Activated T-helper 9 cell treated with anti-CD3 and anti-CD28 coated beads, Interleukin-2, amount 50 U/mL, for 16 hours (primary cell): ENCODE results near the gene KLK10.
"Not testable (repeated sequence)": the region's sequence is repeated elsewhere in the genome, so short reads cannot be mapped to it uniquely, and the experiment has no call there.

Source experiments
- DNase-seq: peaks from one replicate; pipeline ENCODE4 v3.0.0-alpha.2; 2020; ENCODE audit warnings: low read depth

Gene KLK10

DNA sequence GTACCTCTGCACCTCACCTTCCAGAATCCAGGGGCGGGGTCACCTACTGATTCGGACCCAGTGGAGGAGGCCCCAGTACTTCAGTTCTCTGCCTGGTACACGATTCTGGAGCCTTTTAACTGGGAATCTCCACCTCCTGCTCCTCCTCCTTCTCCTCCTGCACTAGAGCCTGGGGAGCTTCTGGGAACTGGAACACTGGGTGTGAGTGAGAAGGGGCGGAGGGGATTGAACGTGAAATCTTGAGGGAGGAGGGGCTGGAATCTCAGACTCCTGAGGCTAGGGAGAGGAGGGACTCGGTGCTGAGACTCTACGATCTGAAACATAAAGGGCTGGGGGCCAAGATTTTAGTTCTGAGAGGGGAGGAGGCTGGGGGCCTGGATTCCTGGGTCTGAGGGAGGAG lies 18.0 kb downstream of the KLK10 start, which contains the start of gene KLK8:
Gene KLK8, minus strand, starts transcription at position 90 of the 400 bp plus-strand sequence. CDS start 437 bp downstream, outside the sequence.
- no peak for DNase-seq

DNA sequence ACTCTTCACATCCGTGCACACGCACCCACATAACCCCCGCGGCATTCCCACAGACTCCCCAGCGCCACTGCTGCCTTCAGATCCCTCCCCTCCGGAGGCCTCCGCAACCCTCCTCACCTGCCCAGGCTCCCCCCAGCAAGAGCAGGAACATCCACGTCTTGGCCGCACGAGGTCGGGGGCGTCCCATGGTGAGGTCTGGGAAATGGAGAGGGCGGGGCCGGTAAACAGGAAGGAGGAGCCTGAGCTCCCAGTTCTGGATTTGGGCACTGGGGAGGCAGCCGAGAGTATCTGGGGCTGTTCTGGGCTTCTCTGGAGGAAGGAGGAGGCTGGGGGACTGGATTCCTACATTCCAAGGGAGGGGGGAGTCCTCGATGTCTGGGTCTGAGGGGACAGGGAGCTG lies 18.5 kb downstream of the KLK10 start:
- DNase-seq: no peak

DNA sequence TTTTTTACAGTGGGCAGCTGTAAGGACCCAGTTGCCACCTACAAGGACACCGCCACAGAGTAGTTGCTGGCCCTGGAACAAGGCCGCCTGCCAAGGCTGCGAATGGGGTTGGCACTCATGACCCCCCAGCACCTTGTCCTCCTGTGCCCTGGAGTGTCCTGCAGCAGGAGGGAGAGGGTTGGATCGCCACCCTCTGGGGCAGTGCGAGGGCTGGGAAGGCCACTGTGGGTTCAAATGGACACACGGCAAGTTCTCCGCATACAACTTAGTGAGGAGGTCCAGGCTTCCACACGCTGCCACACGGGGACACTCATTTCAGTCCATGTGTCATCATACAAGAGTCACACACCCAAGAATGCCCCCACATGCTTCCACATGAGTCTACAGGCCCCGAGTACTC lies 19.1 kb downstream of the KLK10 start:
- DNase-seq: no peak

DNA sequence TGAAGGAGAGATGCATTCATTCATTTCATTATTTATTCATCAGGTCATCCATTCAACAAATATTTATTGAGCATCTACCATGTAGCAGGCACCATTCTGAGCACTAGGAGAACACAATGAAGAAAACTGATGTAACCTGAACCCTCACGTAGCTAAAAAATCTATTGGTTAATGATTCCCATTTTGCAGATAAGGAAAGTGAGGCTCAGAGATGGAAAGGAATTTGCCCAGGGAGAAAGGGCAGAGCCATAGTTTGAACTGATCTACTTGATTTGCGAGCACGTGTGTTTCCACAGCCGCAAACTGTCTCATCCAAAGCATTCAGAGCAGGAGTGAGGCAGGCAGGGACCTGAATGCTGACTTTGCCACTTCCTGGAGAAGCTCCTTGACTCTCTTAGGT lies 20.8 kb downstream of the KLK10 start:
- no peak for DNase-seq

DNA sequence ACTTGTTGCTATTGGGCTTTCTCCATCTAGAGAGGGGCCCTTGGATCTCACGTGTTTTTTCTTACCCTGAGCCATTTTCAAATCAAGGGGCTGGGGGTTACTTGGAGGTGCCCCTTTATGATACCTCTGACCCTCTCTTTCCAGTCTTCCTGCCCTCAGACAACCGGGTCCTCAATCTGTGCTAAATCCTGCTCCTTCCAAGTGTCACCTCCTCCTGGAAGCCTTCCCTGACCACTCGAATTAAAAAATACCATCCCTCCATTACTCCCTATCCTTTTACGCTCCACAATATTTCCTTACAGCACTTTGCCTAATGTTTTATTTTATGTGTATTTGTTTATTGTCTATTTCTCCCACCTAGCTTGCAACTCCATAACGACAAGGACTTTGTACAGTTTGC lies 21.4 kb downstream of the KLK10 start:
- DNase-seq: no peak

DNA sequence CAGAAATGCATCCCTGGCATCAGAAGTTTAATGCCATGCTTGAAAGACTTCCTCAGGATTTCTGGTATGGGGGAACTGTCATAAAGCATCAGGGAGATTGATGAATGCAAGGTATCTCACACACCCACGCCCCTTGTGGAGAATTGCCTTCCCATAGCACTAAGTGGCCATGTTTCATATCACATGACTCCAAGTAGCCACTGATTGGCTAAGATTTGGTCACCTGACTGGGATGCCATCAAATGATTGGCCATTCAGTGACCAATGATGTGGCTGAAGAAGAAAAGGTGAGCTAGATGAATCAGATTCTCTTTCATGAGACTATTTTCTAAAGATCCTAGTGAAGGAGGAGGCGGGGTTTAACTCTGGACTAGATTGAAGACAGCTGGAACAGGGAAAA lies 25.4 kb downstream of the KLK10 start:
- no peak for DNase-seq

DNA sequence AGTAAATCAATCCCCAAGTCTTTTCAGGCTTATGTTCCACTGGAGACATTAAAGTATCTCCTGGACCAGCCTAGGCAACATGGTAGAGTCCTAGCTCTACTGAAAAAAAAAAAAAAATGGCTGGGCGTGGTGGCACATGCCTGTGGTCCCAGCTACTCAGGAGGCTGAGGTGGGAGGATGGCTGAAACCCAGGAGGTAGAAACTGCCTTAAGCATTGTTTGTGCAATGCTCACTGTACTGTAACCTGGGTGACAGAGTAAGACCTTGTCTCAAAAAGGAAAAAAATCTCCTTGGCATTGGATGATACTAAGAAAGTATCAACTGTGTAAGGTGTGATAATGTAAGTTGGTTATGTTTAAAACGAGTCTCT lies 26.9 kb downstream of the KLK10 start:
- no peak for DNase-seq

DNA sequence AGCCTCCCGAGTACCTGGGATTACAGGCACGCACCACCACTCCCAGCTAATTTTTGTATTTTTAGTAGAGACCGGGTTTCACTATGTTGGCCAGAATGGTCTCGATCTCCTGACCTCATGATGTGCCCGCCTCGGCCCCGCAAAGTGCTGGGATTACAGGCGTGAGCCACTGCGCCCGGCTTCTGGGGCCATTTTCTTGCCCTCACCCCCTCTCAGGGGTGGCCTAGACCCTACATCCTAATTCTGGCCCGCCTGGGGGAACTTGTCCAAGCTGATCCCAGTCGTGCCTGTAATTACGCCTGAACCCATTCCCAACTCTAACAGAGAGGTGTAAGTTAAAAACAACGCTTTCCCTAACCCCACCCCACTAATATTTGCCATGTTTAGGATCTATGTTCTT lies 35.1 kb downstream of the KLK10 start:
- DNase-seq: not testable (repeated sequence)

DNA sequence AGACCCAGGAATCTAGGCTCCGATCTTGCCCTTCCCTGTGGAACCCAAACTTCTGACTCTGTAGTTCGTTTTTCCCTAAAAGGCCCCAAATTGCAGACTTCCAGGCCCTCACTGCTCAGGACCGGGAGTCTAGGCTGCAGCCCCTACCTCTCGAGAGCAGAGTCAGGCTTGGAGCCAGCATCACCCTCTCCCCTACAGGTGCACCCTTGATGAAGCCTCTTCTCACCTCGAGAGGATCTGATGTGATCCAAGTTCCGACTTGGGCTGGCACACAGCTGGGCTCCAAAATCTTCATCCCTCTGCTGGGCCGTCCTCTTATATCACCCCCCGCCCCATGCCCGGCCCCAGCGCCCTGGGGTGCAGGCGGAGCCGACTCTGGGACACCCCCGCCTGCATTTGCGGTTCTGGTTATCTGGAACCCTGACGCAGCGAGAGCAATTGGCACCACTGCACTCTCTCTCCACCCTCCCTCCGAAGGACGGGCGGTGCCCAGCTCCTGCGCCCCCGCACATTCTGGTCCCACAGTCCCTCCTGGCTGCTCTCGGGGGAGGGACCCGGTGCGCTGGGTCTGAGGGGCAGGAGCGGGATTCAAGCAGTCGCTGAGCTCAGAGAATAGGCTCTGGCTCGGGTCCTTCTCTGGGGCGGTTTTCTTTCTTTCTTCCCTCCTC lies 35.8 kb downstream of the KLK10 start, which contains the start of gene KLK7:
Gene KLK7, minus strand, starts transcription at position 293 of the 668 bp plus-strand sequence. CDS start 1,518 bp downstream, outside the sequence.
- DNase-seq: no peak

DNA sequence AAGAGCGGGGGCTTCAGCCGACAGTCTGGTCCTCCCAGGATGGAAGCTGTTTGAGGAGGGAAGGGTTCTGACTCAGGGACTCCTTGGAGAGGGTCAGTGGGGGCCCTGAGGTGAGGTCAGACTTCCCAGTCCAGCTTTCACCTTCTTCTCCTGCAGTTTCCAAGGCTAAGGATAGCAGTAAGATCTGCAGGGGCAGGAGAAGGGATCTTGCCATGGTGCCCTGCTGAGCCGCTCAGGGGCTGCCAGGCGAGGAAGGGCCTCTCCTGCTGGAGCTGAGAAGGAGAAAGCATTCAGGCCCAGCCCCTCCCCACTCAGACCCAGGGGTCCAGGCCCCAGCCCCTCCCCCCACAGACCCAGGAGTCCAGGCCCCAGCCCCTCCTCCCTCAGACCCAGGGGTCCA lies 37.3 kb downstream of the KLK10 start:
- DNase-seq: no peak

DNA sequence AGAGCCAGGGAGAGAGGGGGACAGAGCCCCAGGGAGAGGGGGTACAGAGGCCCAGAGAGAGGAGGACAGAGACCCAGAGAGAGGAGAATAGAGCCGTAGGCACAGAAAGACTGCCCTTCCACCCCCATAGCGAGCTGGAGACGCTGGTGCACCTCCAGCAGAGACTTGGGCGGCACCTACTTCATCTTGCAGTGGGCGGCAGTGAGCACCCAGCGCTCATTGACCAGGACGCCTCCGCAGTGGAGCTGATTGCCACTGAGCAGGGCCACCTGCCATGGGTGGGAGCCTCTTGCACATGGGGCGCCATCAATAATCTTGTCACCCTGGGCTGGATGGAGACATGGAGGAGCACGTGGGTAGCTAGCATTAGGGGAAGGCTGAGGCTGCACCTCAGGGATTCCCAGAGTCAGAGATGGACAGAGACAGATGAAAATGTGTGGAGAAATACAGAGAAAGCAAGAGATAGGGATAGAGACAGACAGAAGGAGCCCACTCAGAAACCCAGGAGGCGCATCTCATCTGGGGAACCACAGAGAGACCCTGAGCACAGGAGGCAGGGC lies 37.8 kb downstream of the KLK10 start:
- DNase-seq: no peak

DNA sequence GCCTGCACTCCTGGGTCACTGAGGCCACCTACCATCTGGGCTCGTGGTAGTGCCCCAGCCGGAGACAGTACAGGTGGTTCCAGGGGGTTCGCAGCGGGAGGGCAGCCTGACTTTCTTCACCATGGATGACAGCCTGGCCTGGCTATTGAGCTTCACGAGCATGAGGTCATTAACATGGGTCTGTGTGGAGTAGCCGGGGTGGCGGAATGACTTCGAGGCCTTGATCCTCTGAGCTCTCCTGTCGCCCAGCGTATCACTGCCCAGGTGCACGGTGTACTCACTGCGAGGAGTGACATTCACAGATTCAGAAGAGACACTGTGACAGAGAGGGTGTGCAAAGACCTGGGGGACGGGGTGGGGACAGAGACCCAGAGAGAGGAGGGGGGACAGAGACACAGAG lies 39.3 kb downstream of the KLK10 start:
- no peak for DNase-seq

DNA sequence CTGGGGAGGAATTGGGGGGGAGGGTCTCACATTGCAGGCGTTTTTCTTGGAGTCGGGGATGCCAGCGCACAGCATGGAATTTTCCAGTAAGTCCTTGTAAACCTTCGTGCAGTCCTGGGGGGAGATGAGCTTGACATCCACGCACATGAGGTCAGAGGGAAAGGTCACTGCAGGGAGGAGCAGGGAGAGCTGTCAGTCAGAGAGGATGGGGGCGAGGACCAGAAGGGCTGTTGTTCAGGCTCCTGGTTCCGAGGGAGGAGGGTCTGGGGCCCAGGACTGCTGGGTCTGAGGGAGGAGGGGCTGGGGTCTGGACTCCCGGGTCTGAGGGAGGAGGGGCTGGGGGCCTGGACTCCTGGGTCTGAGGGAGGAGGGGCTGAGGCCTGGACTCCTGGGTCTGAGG lies 39.8 kb downstream of the KLK10 start:
- no peak for DNase-seq

DNA sequence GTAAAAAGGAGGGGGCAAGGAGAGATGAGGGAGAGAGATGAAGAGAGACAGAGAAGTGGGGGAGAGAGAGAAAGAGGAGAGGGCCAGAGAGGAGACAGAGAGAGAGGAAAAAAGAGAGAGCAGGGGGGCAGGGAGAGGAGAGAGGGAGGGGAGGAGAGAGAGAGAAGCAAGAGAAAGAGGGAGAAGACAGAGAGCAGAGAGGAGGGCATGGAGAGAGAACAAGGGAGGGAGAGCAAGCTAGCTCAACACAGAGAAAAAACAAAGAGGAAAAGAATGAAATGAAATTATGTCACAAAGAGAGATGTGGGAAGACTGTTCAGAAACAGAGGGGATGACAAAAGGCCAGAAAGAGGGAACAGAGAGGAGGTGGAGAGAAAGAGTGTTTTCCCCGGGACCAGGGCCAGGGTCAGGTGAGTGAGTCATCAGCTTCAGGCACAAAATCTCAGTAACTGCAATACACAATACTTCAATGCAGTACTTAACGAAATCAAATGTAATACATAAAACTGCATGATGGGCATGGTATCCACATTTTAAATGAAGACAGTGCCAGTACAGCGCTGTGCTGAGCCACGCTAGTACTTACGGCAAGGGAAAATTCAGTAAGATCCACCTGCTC lies 40.6 kb downstream of the KLK10 start:
- no peak for DNase-seq

DNA sequence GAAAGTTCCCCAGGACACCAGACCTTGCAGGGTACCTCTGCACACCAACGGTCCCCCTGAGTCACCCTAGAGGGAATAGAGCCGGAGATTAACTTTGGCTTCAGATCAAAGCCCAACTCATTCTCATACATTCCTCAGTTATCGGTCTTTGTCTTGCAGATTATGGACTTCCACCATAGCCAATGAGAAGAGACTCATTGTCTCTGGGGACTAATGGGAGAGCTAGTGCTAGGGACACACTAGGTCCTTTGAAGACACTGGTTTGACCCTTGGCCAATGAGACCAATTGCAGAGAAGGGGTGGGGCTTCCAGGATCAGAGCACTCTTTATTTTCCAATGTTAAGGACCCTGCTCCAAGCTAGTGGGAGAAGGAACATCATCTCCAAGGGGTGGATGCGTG lies 41.9 kb downstream of the KLK10 start:
- DNase-seq: no peak

DNA sequence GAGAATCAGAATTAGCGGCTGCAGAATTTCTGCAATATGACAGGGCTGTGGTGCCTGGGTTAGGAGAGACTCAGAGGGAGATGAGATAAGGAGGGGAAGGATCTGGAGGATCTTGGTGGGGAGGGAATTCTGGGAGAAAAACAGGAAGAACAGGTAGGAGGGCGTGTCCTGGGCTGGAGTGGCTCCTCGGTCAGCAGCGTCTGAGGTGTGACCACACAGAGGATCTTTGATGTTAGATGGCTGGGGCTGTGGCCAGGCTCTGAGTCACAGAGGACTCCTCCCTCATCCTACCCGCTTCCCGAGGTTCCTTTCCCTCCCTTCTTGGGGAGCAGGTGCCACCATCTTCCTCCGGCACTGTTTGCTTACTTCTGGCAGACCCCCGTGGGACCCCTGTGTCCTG lies 43.7 kb downstream of the KLK10 start:
- DNase-seq: no peak

DNA sequence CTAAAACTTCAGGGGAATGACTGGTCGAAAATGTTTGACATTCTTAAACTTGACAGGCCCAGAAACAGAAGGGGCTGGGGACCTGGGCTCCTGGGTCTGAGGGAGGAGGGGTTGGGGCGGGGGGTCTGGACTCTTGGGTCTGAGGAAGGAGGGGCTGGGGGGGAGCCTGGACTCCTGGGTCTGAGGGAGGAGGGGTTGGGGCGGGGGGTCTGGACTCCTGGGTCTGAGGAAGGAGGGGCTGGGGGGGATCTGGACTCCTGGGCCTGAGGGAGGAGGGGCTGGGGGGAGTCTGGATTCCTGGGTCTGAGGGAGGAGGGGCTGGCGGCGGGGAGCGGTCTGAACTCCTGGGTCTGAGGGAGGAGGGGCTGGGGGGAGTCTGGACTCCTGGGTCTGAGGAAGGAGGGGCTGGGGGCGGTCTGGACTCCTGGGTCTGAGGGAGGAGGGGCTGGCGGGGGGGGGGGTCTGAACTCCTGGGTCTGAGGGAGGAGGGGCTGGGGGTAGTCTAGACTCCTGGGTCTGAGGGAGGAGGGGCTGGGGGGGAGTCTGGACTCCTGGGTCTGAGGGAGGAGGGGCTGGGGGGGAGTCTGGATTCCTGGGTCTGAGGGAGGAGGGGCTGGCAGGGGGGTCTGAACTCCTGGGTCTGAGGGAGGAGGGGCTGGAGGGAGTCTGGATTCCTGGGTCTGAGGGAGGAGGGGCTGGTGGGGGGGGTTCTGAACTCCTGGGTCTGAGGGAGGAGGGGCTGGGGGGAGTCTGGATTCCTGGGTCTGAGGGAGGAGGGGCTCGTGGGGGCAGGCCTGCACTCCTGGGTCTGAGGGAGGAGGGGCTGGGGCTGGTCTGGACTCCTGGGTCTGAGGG lies 44.6 kb downstream of the KLK10 start:
- no peak for DNase-seq

DNA sequence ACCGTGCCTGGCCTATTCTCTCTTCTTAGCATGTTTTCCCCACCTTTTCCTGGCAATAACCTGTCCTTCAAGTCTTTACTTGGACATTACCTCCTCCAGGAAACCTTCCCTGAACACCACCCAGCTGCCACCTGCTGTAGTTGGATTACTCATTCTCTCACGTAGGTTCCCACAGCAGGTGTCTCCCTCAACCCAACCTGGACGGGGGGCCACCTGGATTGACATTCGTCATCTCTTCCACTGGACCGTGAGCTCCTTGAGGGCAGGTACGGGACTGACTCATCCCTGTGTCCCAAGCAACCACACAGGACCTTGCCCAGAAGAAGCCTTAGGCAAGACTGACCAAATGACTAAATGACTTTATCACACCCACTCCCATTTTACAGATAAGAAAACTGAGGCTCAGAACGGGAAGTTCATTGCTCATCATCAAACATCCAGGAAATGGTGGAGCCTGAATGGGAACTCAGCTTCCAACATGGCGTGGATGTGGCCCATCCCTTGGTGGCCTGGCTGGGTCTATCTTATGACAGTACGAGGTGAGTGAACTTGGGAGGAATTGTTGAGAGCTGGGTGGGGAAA lies 46.6 kb downstream of the KLK10 start:
- no peak for DNase-seq

DNA sequence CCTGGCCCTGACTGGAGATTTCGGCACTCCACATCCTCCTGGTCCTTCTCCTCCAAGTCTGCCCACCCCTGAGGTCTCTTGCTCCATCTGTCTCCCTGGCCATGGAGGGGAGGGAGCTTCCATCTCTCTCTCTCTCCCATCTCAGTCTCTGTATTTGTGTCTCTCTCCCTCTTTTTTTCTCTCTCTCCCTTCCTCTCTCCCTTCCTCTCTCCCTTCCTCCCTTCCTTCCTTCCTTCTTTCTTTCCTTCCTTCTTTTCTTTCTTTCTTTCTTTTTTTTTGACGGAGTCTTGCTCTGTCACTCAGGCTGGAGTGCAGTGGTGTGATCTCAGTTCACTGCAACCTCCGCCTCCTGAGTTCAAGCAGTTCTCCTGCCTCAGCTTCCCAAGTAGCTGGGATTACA lies 49.7 kb downstream of the KLK10 start:
- DNase-seq: not testable (repeated sequence)

DNA sequence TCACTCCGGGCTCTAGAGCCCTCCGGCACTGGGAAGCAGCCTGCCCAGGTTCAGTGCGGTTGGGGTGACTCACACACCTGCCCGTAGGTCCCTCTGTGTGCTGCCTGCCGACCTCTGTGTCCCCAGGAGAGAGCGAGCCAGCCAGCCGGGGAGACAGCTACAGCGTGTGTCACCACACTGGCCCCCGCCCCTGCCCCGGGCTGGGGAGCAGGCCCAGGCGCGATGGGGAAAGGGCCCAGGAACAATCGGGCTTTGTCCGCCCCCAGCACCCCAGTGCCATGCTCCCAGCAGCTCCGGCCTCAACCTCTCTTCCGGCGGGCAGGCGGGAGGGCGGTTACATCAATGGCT lies 50.1 kb downstream of the KLK10 start, which contains the start of gene KLK6:
Gene KLK6, minus strand, starts transcription at position 179 of the 348 bp plus-strand sequence. CDS start 1,487 bp downstream, outside the sequence.
- no peak for DNase-seq

DNA sequence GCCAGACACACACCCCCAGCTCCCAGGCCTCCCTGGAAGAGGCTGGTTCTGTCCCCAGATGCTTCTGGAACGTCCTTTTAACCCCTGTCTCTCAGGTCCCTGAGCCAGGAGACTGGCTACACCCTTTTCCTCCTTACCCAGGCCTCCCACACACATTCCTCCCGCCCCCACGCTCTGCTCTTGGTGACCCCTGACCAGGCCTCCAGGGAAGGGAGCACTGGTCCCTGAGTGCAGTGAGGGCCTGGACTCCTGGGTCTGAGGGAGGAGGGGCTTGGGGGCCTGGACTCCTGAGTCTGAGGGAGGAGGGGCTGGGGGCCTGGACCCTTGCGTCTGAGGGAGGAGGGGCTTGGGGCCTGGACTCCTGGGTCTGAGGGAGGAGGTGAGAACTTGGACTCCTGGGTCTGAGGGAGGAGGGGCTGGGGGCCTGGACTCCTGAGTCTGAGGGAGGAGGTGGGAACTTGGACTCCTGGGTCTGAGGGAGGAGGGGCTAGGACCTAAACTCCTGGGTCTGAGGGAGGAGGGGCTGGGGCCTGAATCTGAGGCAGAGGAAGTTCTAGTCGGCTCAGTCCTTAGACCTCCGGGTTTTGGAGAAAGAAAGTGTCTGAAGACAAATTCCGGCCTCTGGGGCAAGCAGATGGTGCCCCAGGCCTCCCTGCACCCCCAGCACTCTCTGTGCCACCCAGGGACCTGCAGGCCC lies 50.6 kb downstream of the KLK10 start:
- no peak for DNase-seq
